SK-N-SH (cell line): ENCODE data around the gene CREBL2. TPM values are rescaled to one million over a fixed set of nuclear protein-coding genes. Genes with fewer than 3 reads are reported as not detected.

ENCODE experiments used
- CTCF ChIA-PET: fragments of 300-600, 350-600 bp; formaldehyde crosslinking; extraction: SDS; loops from one replicate; lab custom pipeline; 2021; lab: Yijun Ruan, JAX
- POLR2A ChIA-PET: fragments of 350-600 bp; sonication (Branson Sonifier 250); formaldehyde crosslinking; extraction: SDS; loops from one replicate; lab custom pipeline; 2020; ENCODE audit warnings: antibody characterized with exemption, inconsistent platforms; lab: Yijun Ruan, JAX
- DNase-seq: peaks from one replicate; pipeline ENCODE4 v3.0.0; 2012
- H2AFZ ChIP-seq: fragments of 200-600 bp; sonication (generic); 2 replicates; pipeline ENCODE4 v1.8.1; 2016; ENCODE audit warnings: antibody characterized with exemption, mild to moderate bottlenecking, low read depth
- H3F3A ChIP-seq: fragments of 200-600 bp; sonication (generic); replicated peaks from 2 replicates; pipeline ENCODE3; 2016; ENCODE audit warnings: antibody characterized with exemption, mild to moderate bottlenecking; ENCODE audit not compliant: insufficient read depth
- H3K27ac ChIP-seq, 2 experiments: fragments of 200-500 bp in 1 of 2; fragments of 200-600 bp in 1 of 2; sonication (Bioruptor generic) in 1 of 2; sonication (generic), shearing (Covaris generic) in 1 of 2; 2 replicates each; pipeline versions ENCODE4 v1.5.1 to v1.6.1; 2014 to 2016; ENCODE audit warnings: low read depth in 2 of 2, inconsistent platforms in 1 of 2, low read length in 1 of 2, mild to moderate bottlenecking in 1 of 2, mixed read lengths in 1 of 2
- H3K27me3 ChIP-seq: fragments of 200-600 bp; sonication (generic), shearing (Covaris generic); 2 replicates; pipeline ENCODE4 v1.6.1; 2016; ENCODE audit warnings: mixed run types; ENCODE audit not compliant: insufficient read depth
- H3K36me3 ChIP-seq, 2 experiments: fragments of 200-500 bp in 1 of 2; fragments of 200-600 bp in 1 of 2; sonication (Bioruptor generic) in 1 of 2; sonication (generic) in 1 of 2; replicated peaks in 1 of 2; 2 replicates each; pipeline versions ENCODE3 to v1.5.1; 2014 to 2016; ENCODE audit warnings: low read length in 1 of 2, mild to moderate bottlenecking in 1 of 2; ENCODE audit not compliant: insufficient read depth in 2 of 2, control insufficient read depth in 1 of 2
- H3K4me1 ChIP-seq, 2 experiments: fragments of 200-500 bp in 1 of 2; fragments of 200-600 bp in 1 of 2; sonication (Bioruptor generic) in 1 of 2; sonication (generic), shearing (Covaris generic) in 1 of 2; 2 replicates each; pipeline versions ENCODE4 v1.5.1 to v1.6.1; 2014 to 2016; ENCODE audit warnings: low read depth in 1 of 2, low read length in 1 of 2, mixed run types in 1 of 2; ENCODE audit not compliant: insufficient read depth in 2 of 2, control insufficient read depth in 1 of 2
- H3K4me2 ChIP-seq: fragments of 200-600 bp; sonication (generic), shearing (Covaris generic); 2 replicates; pipeline ENCODE4 v1.6.1; 2017; ENCODE audit warnings: mixed run types
- H3K4me3 ChIP-seq, 2 experiments: fragments of 200-500 bp in 1 of 2; fragments of 200-600 bp in 1 of 2; sonication (Bioruptor generic) in 1 of 2; sonication (generic), shearing (Covaris generic) in 1 of 2; 2 replicates each; pipeline versions ENCODE4 v1.5.1 to v1.8.1; 2014 to 2016; ENCODE audit warnings: low read depth in 2 of 2, inconsistent platforms in 1 of 2, low read length in 1 of 2, mild to moderate bottlenecking in 1 of 2, mixed read lengths in 1 of 2, moderate library complexity in 1 of 2
- H3K79me2 ChIP-seq: fragments of 200-600 bp; sonication (generic); 2 replicates; pipeline ENCODE4 v1.8.1; 2017; ENCODE audit warnings: mild to moderate bottlenecking; ENCODE audit not compliant: insufficient read depth
- H3K9ac ChIP-seq: fragments of 200-600 bp; sonication (generic); 2 replicates; pipeline ENCODE4 v1.6.1; 2017; ENCODE audit warnings: mixed run types
- H3K9me2 ChIP-seq: fragments of 200-600 bp; sonication (generic); 2 replicates; pipeline ENCODE4 v1.6.1; 2017; ENCODE audit warnings: mixed run types
- H3K9me3 ChIP-seq: fragments of 200-600 bp; sonication (generic); 2 replicates; pipeline ENCODE4 v1.6.1; 2017; ENCODE audit warnings: mixed run types, mild to moderate bottlenecking, moderate library complexity
- H4K20me1 ChIP-seq: fragments of 200-600 bp; sonication (generic); 2 replicates; pipeline ENCODE4 v1.6.1; 2017; ENCODE audit warnings: mild to moderate bottlenecking, mixed run types; ENCODE audit not compliant: insufficient read depth
- CTCF ChIP-seq: fragments of 200-600 bp; sonication (generic); IDR thresholded peaks from 2 replicates; pipeline ENCODE4 v1.6.1; 2017; ENCODE audit warnings: antibody characterized with exemption, mild to moderate bottlenecking, moderate library complexity
- EP300 ChIP-seq, 2 experiments: IDR thresholded peaks; 2 replicates each; pipeline versions ENCODE4 v1.4.0 to v1.6.1; 2012; ENCODE audit warnings: borderline replicate concordance in 1 of 2, low read depth in 1 of 2, low read length in 1 of 2
- FOSL2 ChIP-seq: IDR thresholded peaks from 2 replicates; pipeline ENCODE4 v1.4.0; 2012; ENCODE audit warnings: low read depth, mild to moderate bottlenecking, moderate library complexity, borderline replicate concordance
- FOXJ3 ChIP-seq: sonication (generic); formaldehyde crosslinking; IDR thresholded peaks from 2 replicates; pipeline ENCODE4 v1.5.1; 2020; ENCODE audit warnings: mild to moderate bottlenecking, missing genetic modification reagents
- GABPA ChIP-seq: IDR thresholded peaks from 2 replicates; pipeline ENCODE4 v1.4.0; 2012; ENCODE audit warnings: low read depth, mild to moderate bottlenecking
- IRF3 ChIP-seq: fragments of 150-350 bp; IDR thresholded peaks from 2 replicates; pipeline ENCODE4 v1.6.1; 2016; ENCODE audit warnings: mild to moderate bottlenecking, low read depth, low read length
- NFIC ChIP-seq: IDR thresholded peaks from 2 replicates; pipeline ENCODE4 v1.4.0; 2012; ENCODE audit warnings: borderline replicate concordance
- NRF1 ChIP-seq: IDR thresholded peaks from 2 replicates; pipeline ENCODE4 v1.6.1; 2012; ENCODE audit warnings: low read depth, mild to moderate bottlenecking, low read length
- POLR2AphosphoS5 ChIP-seq: IDR thresholded peaks from 2 replicates; pipeline ENCODE4 v1.6.1; 2012; ENCODE audit warnings: low read depth, low read length
- RAD21 ChIP-seq: IDR thresholded peaks from 2 replicates; pipeline ENCODE4 v1.6.1; 2012; ENCODE audit warnings: mild to moderate bottlenecking, low read length
- REST ChIP-seq: IDR thresholded peaks from 2 replicates; pipeline ENCODE4 v1.6.1; 2012; ENCODE audit warnings: mild to moderate bottlenecking, low read depth, low read length, moderate library complexity
- RXRA ChIP-seq: IDR thresholded peaks from 2 replicates; pipeline ENCODE4 v1.4.0; 2012; ENCODE audit warnings: low read depth, mild to moderate bottlenecking, borderline replicate concordance
- SIN3A ChIP-seq: IDR thresholded peaks from 2 replicates; pipeline ENCODE4 v1.6.1; 2012; ENCODE audit warnings: low read depth, mild to moderate bottlenecking, low read length, moderate library complexity, borderline replicate concordance
- TAF1 ChIP-seq: IDR thresholded peaks from 2 replicates; pipeline ENCODE4 v1.6.1; 2012; ENCODE audit warnings: low read depth, mild to moderate bottlenecking, low read length, moderate library complexity, borderline replicate concordance
- TEAD4 ChIP-seq: IDR thresholded peaks from 2 replicates; pipeline ENCODE4 v1.4.0; 2012; ENCODE audit warnings: mild to moderate bottlenecking, borderline replicate concordance; ENCODE audit not compliant: insufficient read depth
- USF2 ChIP-seq: fragments of 150-350 bp; IDR thresholded peaks from 2 replicates; pipeline ENCODE4 v1.6.1; 2017; ENCODE audit warnings: antibody characterized with exemption, low read length, low read depth, borderline replicate concordance
- YY1 ChIP-seq: IDR thresholded peaks from 2 replicates; pipeline ENCODE4 v1.4.0; 2012; ENCODE audit warnings: low read depth, mild to moderate bottlenecking
- whole genome bisulfite sequencing: methylation state at CpG from one replicate; pipeline ENCODE4 v1.1.6; 2017; ENCODE audit warnings: low lambda C conversion rate; 5-methylcytosine and 5-hydroxymethylcytosine counted together
- polyA plus RNA-seq, 3 experiments: library from polyadenylated mRNA; depleted of rRNA; stranded (reverse); fragments of >200 nt; gene quantifications; 2 replicates each; pipeline ENCODE4 v1.2.3, GENCODE V29; 2012

Gene CREBL2
- polyA plus RNA-seq, 1 of the 3 experiments (the other 2 are of a cell fraction): 12.6 TPM

- TF ChIP-seq POLR2AphosphoS5 (no peak), NFIC (no peak), EP300 (IDR thresholded peaks at IDR 0.05; ENCODE audit: borderline replicate concordance in 1 of 2, low read depth in 1 of 2, low read length in 1 of 2) (no peak)
Observed at GRCh38 chr12:12609692-12610091, 2.0 kb upstream of the CREBL2 start (continued).

GRCh38 chr12:12610711-12611110 is 965 bp upstream of the CREBL2 start:
- WGBS: 95% methylated on average over 4 of the region's 4 CpGs
- H3K4me2 ChIP-seq: peak overlapping the region; percentile 82
- peak overlapping the region; percentile 89 to 91 for H3K27ac ChIP-seq
- peak overlapping the region; percentile 93 for H2AFZ ChIP-seq
- peaks cover 4 to 6% of the 10 kb centered on the region in 2 experiments; a peak in 2 of 4 replicates for H3K4me1 ChIP-seq
- H3K36me3 ChIP-seq: no peaks in the 10 kb centered on the region
- TF ChIP-seq NFIC (no peak), RXRA (no peak), SIN3A (no peak), GABPA (no peak), REST (no peak), CTCF (no peak), YY1 (no peak), TAF1 (no peak), FOSL2 (no peak), IRF3 (no peak), TEAD4 (no peak), USF2 (no peak), RAD21 (no peak), NRF1 (no peak), FOXJ3 (CRISPR knock-in tag) (no peak)
- no peak for DNase-seq
- H3K27me3 ChIP-seq: no peaks in the 10 kb centered on the region
- no peaks in the 10 kb centered on the region for H4K20me1 ChIP-seq
- H3K9me2 ChIP-seq: no peaks in the 10 kb centered on the region
- peak overlapping the region; percentile 86; the same call in 1 of the 2 replicates for H3K9ac ChIP-seq
- peaks cover 34% of the 10 kb centered on the region; the same call in 1 of the 2 replicates for H3K79me2 ChIP-seq
- peaks cover 13% of the 10 kb centered on the region for H3F3A ChIP-seq
- ChIA-PET POLR2A (no interaction called here), CTCF (interaction anchor here (0.5 to 3.3 kb wide), 2 partner anchors 45 to 86 kb away, joined by 3 to 15 read pairs; no protein-coding TSS in a partner anchor)
- H3K4me3 ChIP-seq: peak overlapping the region in 1 of 2 experiments; percentile 75; a peak in 1 of 4 replicates
- no peaks in the 10 kb centered on the region for H3K9me3 ChIP-seq
